ENCODE results near the gene MTX1.

DNA sequence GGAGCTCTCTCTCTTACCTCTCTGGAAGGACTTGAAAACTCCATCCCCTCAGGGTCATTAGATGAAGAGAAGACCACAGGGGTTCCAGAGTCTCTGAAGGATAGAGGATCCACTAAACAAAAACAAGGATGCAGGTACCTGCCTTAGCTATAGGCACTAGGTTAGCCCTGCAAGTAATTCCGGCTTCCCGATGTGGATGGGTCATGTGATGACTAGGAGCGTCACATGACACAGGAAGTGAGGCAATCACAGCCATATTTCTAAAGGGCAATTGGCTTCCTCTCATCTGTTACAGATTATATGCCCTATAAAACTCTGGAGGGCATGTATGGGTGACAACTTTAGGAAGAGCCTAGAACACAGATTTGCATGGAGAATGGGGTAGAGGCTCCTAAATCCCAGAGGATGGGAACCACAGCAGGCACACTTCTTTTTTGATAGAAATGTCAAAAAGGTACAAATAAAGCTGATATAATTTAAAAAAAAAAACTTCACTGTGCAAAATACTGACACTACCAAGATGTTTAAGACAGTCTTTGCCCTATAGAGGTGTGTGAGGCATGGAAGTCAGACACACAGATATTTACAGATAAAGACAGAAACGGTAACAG is 32.7 kb downstream of the MTX1 start:
- TF ChIP-seq ZNF274 (IDR thresholded peaks at IDR 0.05; ENCODE audit: low read depth, low read length) = no peak
- peak; percentile 96 for TF ChIP-seq YY1 (IDR thresholded peaks at IDR 0.05; ENCODE audit: insufficient read depth, insufficient read length)
- TF ChIP-seq SUZ12 (IDR thresholded peaks at IDR 0.05; ENCODE audit: extremely low read depth, insufficient read depth, insufficient read length) = no peak
